HCT116 (cell line): ENCODE results near the gene TMC1.

Experiments
- CBX3 ChIP-seq: IDR thresholded peaks from 2 replicates; pipeline ENCODE4 v1.6.1; 2012; ENCODE audit warnings: low read depth
- EZH2 ChIP-seq: fragments of 200-600 bp; sonication (generic); IDR thresholded peaks from 2 replicates; pipeline ENCODE4 v1.6.1; 2017; ENCODE audit warnings: antibody characterized with exemption, mixed run types
- EZH2phosphoT487 ChIP-seq: fragments of 200-600 bp; IDR thresholded peaks from 2 replicates; pipeline ENCODE4 v1.6.1; 2018; ENCODE audit warnings: antibody characterized with exemption, borderline replicate concordance
- FOSL1 ChIP-seq: IDR thresholded peaks from 2 replicates; pipeline ENCODE4 v1.6.1; 2012; ENCODE audit warnings: low read depth
- JUND ChIP-seq: IDR thresholded peaks from 2 replicates; pipeline ENCODE4 v1.6.1; 2012
- MAX ChIP-seq: IDR thresholded peaks from 2 replicates; pipeline ENCODE4 v1.6.1; 2012
- POLR2A ChIP-seq: IDR thresholded peaks from 2 replicates; pipeline ENCODE4 v1.7.0; 2011; ENCODE audit warnings: borderline replicate concordance; ENCODE audit not compliant: insufficient read depth, insufficient read length; ENCODE audit errors: extremely low read depth
- POLR2AphosphoS5 ChIP-seq: IDR thresholded peaks from 2 replicates; pipeline ENCODE4 v1.6.1; 2011; ENCODE audit warnings: mild to moderate bottlenecking, low read depth, low read length, moderate library complexity
- REST ChIP-seq: IDR thresholded peaks from 2 replicates; pipeline ENCODE4 v1.6.1; 2012; ENCODE audit warnings: low read depth
- TCF7L2 ChIP-seq: IDR thresholded peaks from 2 replicates; pipeline ENCODE4 v1.7.0; 2011; ENCODE audit warnings: borderline replicate concordance, inconsistent platforms; ENCODE audit not compliant: insufficient read depth, insufficient read length; ENCODE audit errors: extremely low read depth
- ZNF274 ChIP-seq: fragments of 200-500 bp; sonication (Bioruptor generic); IDR thresholded peaks from 2 replicates; pipeline ENCODE4 v1.6.1; 2014; ENCODE audit warnings: mild to moderate bottlenecking, low read depth, low read length, inconsistent platforms
- TF ChIP-seq, protein P1 (sequence below): IDR thresholded peaks from 2 replicates; pipeline ENCODE4 v1.6.1; 2012
- TF ChIP-seq, protein P2 (sequence below), 3 experiments: fragments of 200-600 bp in 1 of 3; sonication (generic) in 1 of 3; IDR thresholded peaks in 2 of 3; conservative IDR thresholded peaks in 1 of 3; 2 replicates each; pipeline ENCODE4 v1.5.1; 2012 to 2017; ENCODE audit warnings: low read depth in 2 of 3, low read length in 2 of 3, antibody characterized with exemption in 1 of 3, borderline replicate concordance in 1 of 3, control low read depth in 1 of 3, mild to moderate bottlenecking in 1 of 3, mixed read lengths in 1 of 3, mixed run types in 1 of 3, moderate library complexity in 1 of 3; ENCODE audit not compliant: insufficient read depth in 1 of 3
- TF ChIP-seq, protein P3 (sequence below): IDR thresholded peaks from 2 replicates; pipeline ENCODE4 v1.6.1; 2011; ENCODE audit warnings: mild to moderate bottlenecking, low read length, moderate library complexity; ENCODE audit not compliant: insufficient replicate concordance; ENCODE audit errors: extremely low read depth

DNA sequence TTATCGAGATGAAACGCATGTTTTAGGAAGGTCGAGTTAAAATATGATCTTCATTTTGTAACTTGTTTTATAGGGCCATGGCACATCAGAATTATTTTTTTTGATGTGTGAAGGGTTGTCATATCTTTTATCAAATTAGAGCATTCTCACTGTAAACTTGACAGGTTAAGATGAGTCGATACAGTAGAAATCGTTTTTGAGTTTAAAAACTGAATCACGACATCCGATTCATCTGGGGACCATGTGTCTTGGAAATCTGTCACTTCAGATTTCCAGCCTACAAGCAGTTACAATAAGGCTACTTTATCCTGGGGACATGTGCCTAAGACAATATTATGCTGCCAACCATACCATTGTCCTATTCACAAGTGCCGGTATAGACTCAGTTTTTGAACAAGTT lies 295.3 kb downstream of the TMC1 start:
- TF ChIP-seq TCF7L2 = no peak
- TF ChIP-seq MAX = no peak
- no peak for TF ChIP-seq POLR2AphosphoS5
- no peak for TF ChIP-seq ZNF274
- TF ChIP-seq, protein P1, sequence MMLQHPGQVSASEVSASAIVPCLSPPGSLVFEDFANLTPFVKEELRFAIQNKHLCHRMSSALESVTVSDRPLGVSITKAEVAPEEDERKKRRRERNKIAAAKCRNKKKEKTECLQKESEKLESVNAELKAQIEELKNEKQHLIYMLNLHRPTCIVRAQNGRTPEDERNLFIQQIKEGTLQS = no peak
- no peak for TF ChIP-seq POLR2A
- TF ChIP-seq, protein P2, sequence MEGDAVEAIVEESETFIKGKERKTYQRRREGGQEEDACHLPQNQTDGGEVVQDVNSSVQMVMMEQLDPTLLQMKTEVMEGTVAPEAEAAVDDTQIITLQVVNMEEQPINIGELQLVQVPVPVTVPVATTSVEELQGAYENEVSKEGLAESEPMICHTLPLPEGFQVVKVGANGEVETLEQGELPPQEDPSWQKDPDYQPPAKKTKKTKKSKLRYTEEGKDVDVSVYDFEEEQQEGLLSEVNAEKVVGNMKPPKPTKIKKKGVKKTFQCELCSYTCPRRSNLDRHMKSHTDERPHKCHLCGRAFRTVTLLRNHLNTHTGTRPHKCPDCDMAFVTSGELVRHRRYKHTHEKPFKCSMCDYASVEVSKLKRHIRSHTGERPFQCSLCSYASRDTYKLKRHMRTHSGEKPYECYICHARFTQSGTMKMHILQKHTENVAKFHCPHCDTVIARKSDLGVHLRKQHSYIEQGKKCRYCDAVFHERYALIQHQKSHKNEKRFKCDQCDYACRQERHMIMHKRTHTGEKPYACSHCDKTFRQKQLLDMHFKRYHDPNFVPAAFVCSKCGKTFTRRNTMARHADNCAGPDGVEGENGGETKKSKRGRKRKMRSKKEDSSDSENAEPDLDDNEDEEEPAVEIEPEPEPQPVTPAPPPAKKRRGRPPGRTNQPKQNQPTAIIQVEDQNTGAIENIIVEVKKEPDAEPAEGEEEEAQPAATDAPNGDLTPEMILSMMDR (IDR thresholded peaks at IDR 0.05 in 2 of 3, conservative IDR thresholded peaks at IDR 0.05 in 1 of 3; ENCODE audit: borderline replicate concordance in 1 of 3, insufficient read depth in 1 of 3, low read depth in 2 of 3, low read length in 2 of 3) = no peak
- TF ChIP-seq FOSL1 = no peak
- TF ChIP-seq EZH2phosphoT487 = no peak
- no peak for TF ChIP-seq EZH2
- no peak for TF ChIP-seq REST
- TF ChIP-seq CBX3 = no peak
- TF ChIP-seq JUND = no peak
- TF ChIP-seq, protein P3, sequence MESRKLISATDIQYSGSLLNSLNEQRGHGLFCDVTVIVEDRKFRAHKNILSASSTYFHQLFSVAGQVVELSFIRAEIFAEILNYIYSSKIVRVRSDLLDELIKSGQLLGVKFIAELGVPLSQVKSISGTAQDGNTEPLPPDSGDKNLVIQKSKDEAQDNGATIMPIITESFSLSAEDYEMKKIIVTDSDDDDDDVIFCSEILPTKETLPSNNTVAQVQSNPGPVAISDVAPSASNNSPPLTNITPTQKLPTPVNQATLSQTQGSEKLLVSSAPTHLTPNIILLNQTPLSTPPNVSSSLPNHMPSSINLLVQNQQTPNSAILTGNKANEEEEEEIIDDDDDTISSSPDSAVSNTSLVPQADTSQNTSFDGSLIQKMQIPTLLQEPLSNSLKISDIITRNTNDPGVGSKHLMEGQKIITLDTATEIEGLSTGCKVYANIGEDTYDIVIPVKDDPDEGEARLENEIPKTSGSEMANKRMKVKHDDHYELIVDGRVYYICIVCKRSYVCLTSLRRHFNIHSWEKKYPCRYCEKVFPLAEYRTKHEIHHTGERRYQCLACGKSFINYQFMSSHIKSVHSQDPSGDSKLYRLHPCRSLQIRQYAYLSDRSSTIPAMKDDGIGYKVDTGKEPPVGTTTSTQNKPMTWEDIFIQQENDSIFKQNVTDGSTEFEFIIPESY = no peak
